A673 (cell line): ENCODE results near the gene MPHOSPH10. TPM values are rescaled to one million over a fixed set of nuclear protein-coding genes. Genes with fewer than 3 reads are reported as not detected.

Source experiments
- BruUV-seq: library from RNA; stranded (reverse); fragments of 400-500 nt; replicated peaks from 2 replicates; lab custom pipeline; 2021; lab: Mats Ljungman, UMichigan
- CTCF ChIA-PET: fragments of 300-600 bp; sonication (Branson Sonifier 250); formaldehyde crosslinking; loops from one replicate; lab custom pipeline; 2022; ENCODE audit warnings: antibody characterized with exemption; lab: Charles Lee
- POLR2A ChIA-PET: fragments of 300-600 bp; sonication (Branson Sonifier 250); formaldehyde crosslinking; loops from one replicate; lab custom pipeline; 2022; ENCODE audit warnings: antibody characterized with exemption; ENCODE audit not compliant: low non-redundant PET; lab: Charles Lee
- DNase-seq: peaks from one replicate; pipeline ENCODE4 v3.0.0-alpha.2; 2015; ENCODE audit warnings: low spot score
- H3K27ac ChIP-seq: fragments of 200-600 bp; sonication (generic); 2 replicates; pipeline ENCODE4 v1.5.1; 2016; ENCODE audit warnings: mixed run types, low read depth, mild to moderate bottlenecking, mixed read lengths, antibody characterized with exemption, low read length; ENCODE audit not compliant: poor library complexity, severe bottlenecking
- H3K27me3 ChIP-seq: fragments of 200-600 bp; sonication (generic); replicated peaks from 2 replicates; pipeline ENCODE4 v1.6.1; 2017; ENCODE audit warnings: mixed run types, low read depth, mild to moderate bottlenecking, mixed read lengths, antibody characterized with exemption, low read length; ENCODE audit not compliant: insufficient read depth, poor library complexity
- H3K36me3 ChIP-seq: fragments of 200-600 bp; sonication (generic); 2 replicates; pipeline ENCODE4 v1.6.1; 2016; ENCODE audit warnings: mixed run types, mild to moderate bottlenecking, mixed read lengths, antibody characterized with exemption, low read length; ENCODE audit not compliant: insufficient read depth, poor library complexity, severe bottlenecking
- H3K4me1 ChIP-seq: fragments of 200-600 bp; sonication (generic); 2 replicates; pipeline ENCODE4 v1.6.1; 2017; ENCODE audit warnings: mixed run types, mild to moderate bottlenecking, mixed read lengths, antibody characterized with exemption, low read length; ENCODE audit not compliant: insufficient read depth, poor library complexity, severe bottlenecking
- H3K4me3 ChIP-seq: fragments of 200-600 bp; sonication (generic); 2 replicates; pipeline ENCODE4 v1.5.1; 2016; ENCODE audit warnings: low read depth, mixed run types, mild to moderate bottlenecking, mixed read lengths, low read length; ENCODE audit not compliant: poor library complexity, severe bottlenecking
- H3K9me3 ChIP-seq: fragments of 200-600 bp; sonication (generic); 2 replicates; pipeline ENCODE4 v1.6.1; 2016; ENCODE audit warnings: mixed run types, low read depth, mild to moderate bottlenecking, mixed read lengths, antibody characterized with exemption, low read length; ENCODE audit not compliant: poor library complexity, severe bottlenecking
- CTCF ChIP-seq: fragments of 300-800, 200-600 bp; sonication (generic); conservative IDR thresholded peaks from 2 replicates; pipeline ENCODE4 v1.5.1; 2017; ENCODE audit warnings: low read depth, mild to moderate bottlenecking, antibody characterized with exemption, low read length, moderate library complexity, mixed read lengths
- EZH2 ChIP-seq: fragments of 200-600 bp; sonication (generic); IDR thresholded peaks from 2 replicates; pipeline ENCODE4 v1.6.1; 2017; ENCODE audit warnings: borderline replicate concordance, low read depth, mild to moderate bottlenecking, mixed read lengths, antibody characterized with exemption, low read length; ENCODE audit not compliant: poor library complexity, severe bottlenecking
- intact Hi-C: fragments of 100-400 bp; cut with micrococcal nuclease; formaldehyde crosslinking; loops from one replicate; pipeline ENCODE4 v1.10.0; 2022; ENCODE audit not compliant: unreplicated experiment
- total RNA-seq: library from RNA; stranded (reverse); gene quantifications from 2 replicates; pipeline ENCODE4 v1.2.3, GENCODE V29; 2021

The MPHOSPH10 gene
- total RNA-seq, 1 experiment from 2014 or later: 66.3 TPM

GRCh38 chr2:71191570-71191943 lies 61.1 kb downstream of the MPHOSPH10 start:
- no peaks in the 10 kb centered on the region for H3K9me3 ChIP-seq
- H3K27ac ChIP-seq: no peak overlapping the region
- CTCF ChIA-PET: no interaction called here
- intact Hi-C loops: no loop called here
- no TSS peak for BruUV-seq
- no peak for DNase-seq
- H3K4me3 ChIP-seq: no peak overlapping the region
- TF ChIP-seq CTCF: no peak
- TF ChIP-seq EZH2: no peak
- H3K4me1 ChIP-seq: no peaks in the 10 kb centered on the region
- POLR2A ChIA-PET: no interaction called here
- no peaks in the 10 kb centered on the region for H3K27me3 ChIP-seq
- H3K36me3 ChIP-seq: no peaks in the 10 kb centered on the region

Other genes starting within 250 kb of the MPHOSPH10 start
- 8.2 and 11.6 TPM in 2 replicates for gene VAX2, start 230.1 kb upstream of the MPHOSPH10 start, total RNA-seq
- 6.4 and 6.5 TPM in 2 replicates for gene ATP6V1B1, start 194.7 kb upstream of the MPHOSPH10 start, total RNA-seq
- gene ANKRD53, start 152.0 kb upstream of the MPHOSPH10 start, total RNA-seq: 0.50 and 0.64 TPM in 2 replicates
- gene TEX261, start 135.8 kb upstream of the MPHOSPH10 start, total RNA-seq: 52.6 and 60.9 TPM in 2 replicates
- gene NAGK, start 62.0 kb upstream of the MPHOSPH10 start, total RNA-seq: 64.2 and 64.4 TPM in 2 replicates
- 11.2 and 11.8 TPM in 2 replicates for gene MCEE, start 405 bp upstream of the MPHOSPH10 start, total RNA-seq
- gene PAIP2B, start 96.5 kb downstream of the MPHOSPH10 start, total RNA-seq: 1.1 and 2.3 TPM in 2 replicates
- 113 and 126 TPM in 2 replicates for gene ZNF638, start 201.1 kb downstream of the MPHOSPH10 start, total RNA-seq